Measurements from ENCODE around the gene MRTFB.
"Not testable (repeated sequence)": the region's sequence is repeated elsewhere in the genome, so short reads cannot be mapped to it uniquely, and the experiment has no call there.

MRTFB gene

GRCh38 chr16:14139872-14140271, 68.8 kb downstream of the MRTFB start:
- DNase-seq: no peak

DNA sequence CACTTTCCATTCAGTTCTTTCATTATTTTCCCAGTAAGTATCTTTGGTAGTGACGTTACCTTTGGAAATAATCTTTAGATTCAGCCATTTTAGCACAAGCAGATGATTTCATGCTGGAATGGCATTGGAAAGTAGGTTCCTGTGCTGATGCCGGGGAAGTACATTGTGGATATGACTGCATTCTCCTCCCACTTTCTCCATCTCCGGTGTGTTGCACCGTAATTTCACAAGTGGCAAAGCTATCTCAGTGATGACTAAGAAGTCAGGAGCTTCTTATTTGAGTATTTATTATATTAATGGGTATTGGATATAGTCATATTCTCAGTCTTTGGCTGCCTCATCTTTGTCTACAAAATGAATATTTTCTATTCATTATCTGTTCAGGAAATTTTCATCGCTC, 69.8 kb downstream of the MRTFB start:
- no peak for DNase-seq

DNA sequence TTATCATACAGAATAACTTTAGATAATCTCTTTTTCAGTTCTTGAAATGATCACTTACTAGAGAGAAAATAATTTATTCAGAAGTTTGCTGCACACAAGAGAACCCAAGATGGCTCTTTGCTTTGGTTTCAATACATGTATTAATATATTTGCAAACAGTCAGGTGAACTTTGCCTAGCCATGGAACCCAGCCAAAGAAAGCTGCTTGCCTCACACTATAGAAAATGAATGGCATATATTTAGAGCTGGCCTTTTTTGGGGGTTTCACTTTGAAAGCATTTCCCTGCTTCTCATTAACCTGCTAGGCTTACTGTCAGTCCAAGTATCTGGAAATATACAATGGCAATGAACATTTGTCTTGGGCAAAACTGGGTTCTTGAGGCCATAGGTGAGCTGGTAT, 75.3 kb downstream of the MRTFB start:
- DNase-seq: no peak

- no peak for DNase-seq
Observed at GRCh38 chr16:14148016-14148415, 76.9 kb downstream of the MRTFB start.

DNA sequence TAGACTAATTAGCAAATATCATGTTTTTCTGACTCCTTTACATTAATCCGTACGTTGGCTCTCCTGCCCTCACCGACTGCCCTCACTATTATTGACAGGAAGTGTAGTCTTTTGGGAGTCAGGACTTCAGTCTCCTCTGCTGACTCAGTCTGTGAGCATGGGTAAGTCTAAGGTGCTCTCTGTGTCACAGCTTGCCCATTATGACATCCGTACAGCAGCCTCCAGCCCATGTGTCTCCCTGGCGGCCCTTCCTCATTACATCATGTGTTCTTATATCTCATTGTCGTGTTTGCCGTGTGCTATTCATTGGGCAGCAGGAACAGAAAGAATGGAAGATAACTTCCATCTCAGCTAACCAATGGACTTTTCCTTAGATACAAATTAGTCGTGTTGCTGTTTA, 77.5 kb downstream of the MRTFB start:
- DNase-seq: no peak

GRCh38 chr16:14150796-14151195, 79.7 kb downstream of the MRTFB start:
- no peak for DNase-seq

GRCh38 chr16:14151256-14152030, 80.3 kb downstream of the MRTFB start:
- DNase-seq: no peak

DNA sequence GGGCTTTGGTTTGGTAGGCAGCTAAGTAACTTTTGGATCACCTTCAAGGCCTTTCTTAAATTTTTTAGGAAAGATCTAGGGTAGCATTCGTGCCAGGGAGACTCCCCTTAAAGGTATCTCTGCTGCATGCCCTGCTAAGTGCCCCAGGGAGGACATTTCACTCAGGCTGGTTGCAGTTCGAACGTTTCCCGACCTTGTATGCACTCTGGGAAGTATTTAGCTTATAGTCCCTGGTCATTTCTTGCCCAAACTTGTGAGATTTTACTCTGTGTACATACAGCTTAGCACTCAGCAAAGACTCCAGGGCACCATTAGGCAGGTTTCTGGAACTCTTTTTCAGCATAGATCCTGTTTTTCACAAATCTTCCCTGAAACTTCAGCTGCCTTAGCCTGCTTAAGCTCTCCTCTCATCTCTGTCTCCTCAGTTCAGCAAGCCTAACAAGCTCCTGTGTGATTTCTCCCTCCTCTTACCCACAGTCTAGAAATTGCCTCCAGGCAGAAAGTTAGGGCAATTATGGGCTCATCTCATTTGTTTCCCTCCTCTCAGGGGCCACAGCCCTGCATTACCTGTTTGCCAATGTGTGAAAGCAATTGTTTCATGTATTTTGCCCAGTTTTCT, 84.6 kb downstream of the MRTFB start:
- no peak for DNase-seq

DNA sequence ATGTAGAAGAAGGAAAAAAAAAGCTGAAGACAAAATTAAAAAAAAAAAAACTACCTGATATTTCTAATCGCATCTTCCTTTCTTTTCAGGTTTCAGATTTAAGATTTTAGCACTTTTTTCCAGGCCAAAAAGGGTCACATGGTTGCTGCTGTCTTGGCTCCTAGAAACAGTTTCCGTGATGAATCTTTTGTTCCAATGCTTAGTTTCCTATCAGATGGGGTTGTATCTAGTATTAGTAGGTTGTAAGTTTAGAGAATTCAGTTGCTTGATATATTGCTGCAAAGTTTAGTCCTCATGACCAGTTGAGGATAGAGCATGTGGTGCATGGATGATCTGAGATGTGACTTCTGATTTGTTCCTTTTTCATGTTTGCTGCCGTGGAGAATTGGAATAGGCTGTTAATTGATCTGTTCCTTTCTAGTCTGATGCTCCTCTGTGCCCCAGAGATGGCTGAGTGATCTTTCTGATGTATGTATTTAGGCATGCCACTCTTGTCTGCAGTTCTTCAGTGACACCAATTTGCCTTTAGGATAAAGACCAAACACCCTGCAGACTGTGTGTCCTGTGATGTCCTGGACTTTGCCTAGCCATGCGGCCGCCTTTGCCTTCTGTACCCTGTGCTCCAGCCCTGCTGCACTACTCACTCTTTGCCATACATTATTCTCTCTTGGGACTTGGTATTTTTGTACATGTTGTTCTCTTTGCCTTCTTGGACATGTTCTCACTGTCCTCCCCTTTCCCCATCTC, 94.0 kb downstream of the MRTFB start:
- no peak for DNase-seq

DNA sequence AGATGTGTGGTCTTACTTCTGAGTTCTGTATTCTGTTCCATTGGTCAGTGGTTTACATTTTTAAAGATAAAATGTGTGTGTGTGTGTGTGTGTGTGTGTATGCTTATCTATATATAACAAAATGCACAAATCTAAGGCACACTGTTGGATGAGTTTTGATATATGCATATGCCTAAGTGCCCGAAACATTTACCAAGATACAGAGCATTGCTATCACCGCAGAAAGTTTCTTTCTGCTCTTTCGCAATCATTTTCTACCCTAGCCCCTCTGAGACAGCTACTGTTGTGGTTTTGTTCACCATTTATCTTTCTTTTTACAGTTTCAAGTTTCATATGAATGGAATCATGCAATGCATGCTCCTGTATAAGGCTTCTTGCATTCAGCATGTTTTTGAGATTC, 97.0 kb downstream of the MRTFB start:
- DNase-seq: no peak

GRCh38 chr16:14172200-14172809, 101.2 kb downstream of the MRTFB start:
- DNase-seq: no peak

DNA sequence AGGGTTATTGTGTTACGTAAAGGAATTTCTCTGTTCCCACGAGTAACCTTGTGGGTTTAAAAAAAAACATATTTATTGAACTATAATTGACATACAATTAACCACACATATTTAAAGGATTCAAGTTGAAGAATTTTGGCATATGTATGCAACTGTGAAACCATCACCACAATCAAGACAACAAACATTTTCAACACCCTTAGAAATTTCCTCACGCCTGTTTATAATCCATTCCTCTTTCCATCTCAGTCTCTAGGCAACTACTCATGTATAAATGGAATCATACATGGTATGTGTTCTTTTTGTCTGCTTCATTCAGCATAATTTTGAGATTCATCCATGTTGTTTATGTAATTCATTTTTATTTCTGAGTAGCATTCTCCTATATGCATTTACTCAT, 104.0 kb downstream of the MRTFB start:
- DNase-seq: no peak

- no peak for DNase-seq
Observed at GRCh38 chr16:14177704-14178103, 106.6 kb downstream of the MRTFB start.

DNA sequence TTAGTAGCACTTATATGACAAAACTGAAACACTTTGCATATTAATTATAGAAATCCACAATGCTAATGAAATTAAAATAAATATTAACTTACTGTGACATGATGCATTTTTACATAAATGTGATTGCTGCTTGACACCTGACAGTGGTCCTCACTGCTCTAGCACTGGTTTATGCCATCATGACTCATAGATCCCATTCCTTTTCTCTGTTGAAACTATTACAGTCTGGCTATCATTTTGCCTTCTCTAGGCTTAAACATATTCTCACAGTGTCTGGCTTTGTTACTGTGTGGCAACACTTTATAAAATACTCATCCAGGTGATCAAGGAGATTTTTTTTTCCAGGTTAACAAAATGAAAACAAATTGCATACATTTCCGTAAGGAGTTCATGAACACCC, 108.0 kb downstream of the MRTFB start:
- DNase-seq: no peak

GRCh38 chr16:14180481-14180944, 109.4 kb downstream of the MRTFB start:
- no peak for DNase-seq

- no peak for DNase-seq
Observed at GRCh38 chr16:14181371-14182050, 110.4 kb downstream of the MRTFB start.

DNA sequence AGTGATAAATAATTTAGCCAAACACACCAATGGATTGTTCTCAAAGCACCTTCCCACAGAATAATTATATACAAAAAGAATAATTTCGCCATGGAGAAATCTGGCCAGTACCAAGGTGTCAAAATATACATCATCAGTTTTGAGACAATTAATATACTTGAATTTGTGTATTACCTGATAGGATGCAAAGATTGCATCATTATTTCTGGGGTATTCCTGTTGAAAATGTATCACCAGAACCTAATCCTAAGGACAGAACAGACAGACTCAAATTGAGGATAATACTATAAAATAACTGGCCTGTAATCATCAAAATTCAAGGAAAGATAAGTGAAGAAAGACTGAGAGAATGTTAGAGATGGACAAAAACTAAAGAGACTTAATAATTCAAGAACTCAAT, 111.9 kb downstream of the MRTFB start:
- no peak for DNase-seq

- DNase-seq: not testable (repeated sequence)
Observed at GRCh38 chr16:14183962-14184361, 112.8 kb downstream of the MRTFB start.

- DNase-seq: no peak
Observed at GRCh38 chr16:14186007-14186794, 115.1 kb downstream of the MRTFB start.

- DNase-seq: no peak
Observed at GRCh38 chr16:14186795-14187221, 115.7 kb downstream of the MRTFB start.

DNA sequence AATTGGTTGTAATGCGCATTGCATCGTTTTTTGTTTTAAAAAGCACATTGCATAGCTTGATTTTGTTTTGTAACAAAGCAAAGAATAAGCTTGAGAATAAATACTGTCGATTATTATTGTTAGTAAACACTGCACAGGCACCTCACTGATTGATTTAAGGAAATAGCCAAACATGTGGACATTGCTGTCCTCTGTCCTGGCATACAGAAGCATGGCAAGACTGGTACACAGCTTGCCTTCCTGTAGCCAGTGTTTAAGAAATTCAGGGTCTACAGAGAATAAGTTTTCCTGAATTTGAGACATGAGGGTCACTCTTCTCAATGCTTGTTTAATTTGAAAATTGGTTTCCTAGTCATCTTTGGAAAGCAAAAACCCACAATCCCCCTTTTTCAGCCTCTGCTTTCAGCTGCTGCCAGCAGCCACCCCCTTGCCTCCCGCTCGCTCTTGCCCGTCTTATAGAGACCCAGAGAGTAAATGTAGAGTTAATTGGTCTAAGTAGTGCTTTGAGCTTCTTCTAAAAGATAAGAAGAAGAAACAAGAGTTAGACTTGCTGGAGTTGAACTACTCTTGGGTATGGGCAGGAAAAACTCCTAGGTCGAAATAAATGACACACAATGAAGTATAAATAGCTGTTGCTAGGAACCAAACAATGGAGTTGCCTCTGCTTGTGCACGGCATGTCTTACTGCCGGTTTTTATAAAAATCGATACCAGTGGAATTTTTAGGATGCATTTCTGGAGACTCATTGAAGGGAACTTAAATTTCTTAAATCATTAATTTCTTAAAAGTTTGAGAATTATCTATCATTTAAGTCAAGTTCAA, 116.6 kb downstream of the MRTFB start:
- no peak for DNase-seq

All from activated naive CD4-positive, alpha-beta T cell treated with Interleukin-2 at 50 U/mL for 16 hours (primary cell).